Smooth muscle cell of bladder (primary cell): ENCODE results near the gene CBX4. TPM values are rescaled to one million over a fixed set of nuclear protein-coding genes. Genes with fewer than 3 reads are reported as not detected.

Source experiments
- total RNA-seq: library from RNA; depleted of rRNA; stranded (reverse); fragments of >200 nt; gene quantifications from 2 replicates; pipeline ENCODE4 v1.2.3, GENCODE V29; 2014

The CBX4 gene
- 8.4 and 9.8 TPM in 2 replicates for total RNA-seq

DNA sequence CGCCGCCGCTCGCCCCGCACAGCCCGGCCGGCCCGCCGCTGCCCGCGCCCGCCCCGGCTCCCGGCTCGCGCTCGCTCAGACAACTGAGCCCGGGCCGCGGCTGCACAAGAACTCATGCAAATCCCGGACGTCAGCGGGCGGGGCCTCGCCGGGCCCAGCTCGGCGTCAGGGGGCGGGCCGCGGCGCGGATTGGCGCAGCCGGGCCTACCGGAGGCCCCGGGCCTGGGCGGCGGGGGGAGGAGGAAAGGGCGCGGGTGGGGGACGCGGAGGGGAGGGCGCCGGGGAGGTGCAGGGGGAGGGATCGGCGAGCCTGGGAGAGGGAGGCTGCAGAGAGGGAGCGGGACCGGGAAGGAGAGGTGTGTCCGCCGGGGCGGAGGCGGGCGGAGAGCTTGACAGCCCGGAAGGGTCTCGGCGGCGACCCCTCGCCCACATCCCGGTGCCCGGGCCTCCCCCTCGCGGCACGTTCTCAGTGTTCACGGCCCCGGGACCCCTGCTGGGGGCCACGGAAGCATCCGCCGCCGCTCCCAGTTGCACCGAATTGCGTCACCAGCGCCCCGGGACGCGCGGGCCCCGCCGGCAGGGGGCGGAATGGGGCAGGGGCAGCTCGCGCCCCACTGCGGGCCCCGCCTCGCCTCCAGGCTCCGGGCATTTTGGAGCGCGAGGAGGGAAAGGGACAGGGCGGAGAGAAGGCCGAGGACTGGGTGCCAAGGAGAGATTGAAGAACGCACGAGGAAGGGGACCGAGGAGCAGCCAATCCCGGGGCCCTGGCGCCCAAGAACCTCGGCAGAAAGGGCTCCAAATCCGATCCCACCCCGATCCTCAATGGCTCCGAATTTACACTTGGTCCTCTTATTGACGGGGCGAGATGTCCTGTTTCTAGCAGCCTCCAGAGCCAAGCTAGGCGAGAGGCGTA, at the start of gene CBX4:
Gene CBX4, minus strand, starts transcription at position 85 of the 913 bp plus-strand sequence. CDS start 189 bp downstream, outside the sequence.

DNA sequence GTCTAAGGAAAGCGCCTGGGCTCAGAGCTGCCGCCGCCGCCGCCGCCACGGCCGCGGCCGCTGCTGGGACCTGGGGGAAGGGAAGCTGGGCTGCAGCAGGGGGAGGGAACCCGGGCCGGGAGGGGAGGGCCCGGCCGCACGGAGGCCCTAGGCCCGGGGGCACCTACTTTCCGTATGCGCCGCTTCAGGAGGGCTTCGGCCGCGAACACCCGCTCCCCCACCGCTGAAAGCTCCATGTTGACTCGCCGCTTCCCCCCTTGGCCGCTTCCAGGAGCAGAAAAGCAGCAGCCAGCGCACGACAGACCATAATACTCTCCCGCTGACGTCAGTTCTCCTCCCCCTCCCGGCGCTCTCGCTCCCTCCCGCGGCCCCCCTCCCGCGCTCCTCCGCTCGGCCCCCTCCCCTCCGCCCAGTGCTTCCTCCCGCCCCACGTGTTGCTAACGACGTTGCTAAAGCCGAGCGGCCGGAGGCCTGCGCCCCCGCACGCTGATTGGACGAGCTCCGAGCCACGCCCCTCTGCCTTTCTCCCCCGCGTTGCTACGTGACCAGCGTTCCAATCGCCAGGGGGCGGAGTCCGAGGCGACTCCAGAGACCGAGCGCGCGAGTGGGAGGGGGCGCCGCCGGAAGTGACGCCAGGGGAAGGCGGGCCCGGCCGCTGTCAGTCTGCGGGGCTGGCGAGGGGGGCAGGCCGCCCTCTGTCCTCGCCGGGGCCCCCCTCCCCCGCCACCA, 42.3 kb downstream of the CBX4 start, which contains the start of gene CBX8:
Gene CBX8, minus strand, starts transcription at position 315 of the 729 bp plus-strand sequence. Its CDS starts 79 bp downstream, at position 236.

Other genes with a start within 250 kb of the CBX4 start
- not detected in 2 replicates for gene RBFOX3, start 228.4 kb downstream of the CBX4 start, total RNA-seq
- not detected in 2 replicates for gene ENPP7, start 108.5 kb downstream of the CBX4 start, total RNA-seq
- 0.28 and 0.57 TPM in 2 replicates for gene CBX2, start 61.3 kb downstream of the CBX4 start, total RNA-seq
- gene CBX8, start 42.4 kb downstream of the CBX4 start, total RNA-seq: 3.4 and 6.7 TPM in 2 replicates
- 26.9 and 44.4 TPM in 2 replicates for gene TBC1D16, start 196.4 kb upstream of the CBX4 start, total RNA-seq
- gene CCDC40, start 197.2 kb upstream of the CBX4 start, total RNA-seq: 4.4 and 4.5 TPM in 2 replicates